ENCODE measurements around the gene NT5C2. TPM values are rescaled to one million over a fixed set of nuclear protein-coding genes. Genes with fewer than 3 reads are reported as not detected.

The NT5C2 gene
- total and polyA plus RNA-seq, 3 donors from 2014 or later, result 105 to 125 (median 114) TPM

- H3K36me3 ChIP-seq (ENCODE audit: low read depth, missing control alignments), result no peaks in the 10 kb centered on the region
- no peak for TF ChIP-seq CTCF (IDR thresholded peaks at IDR 0.05)
- TF ChIP-seq POLR2A (IDR thresholded peaks at IDR 0.05), result no peak
These were observed 150.9 kb downstream of the NT5C2 start for GRCh38 chr10:103042129-103042528.

GRCh38 chr10:103041391-103041790 is 151.7 kb downstream of the NT5C2 start:
- TF ChIP-seq POLR2A (IDR thresholded peaks at IDR 0.05), result no peak
- TF ChIP-seq CTCF (IDR thresholded peaks at IDR 0.05), result no peak
- intact Hi-C loops (cut with DNase I; ENCODE audit: low total_unique reads), result no loop called here
- peaks cover 6% of the 10 kb centered on the region for H3K4me1 ChIP-seq
- WGBS, 2 donors, result 77 to 90% methylated on average over 6 of the region's 6 CpGs
- H3K27ac ChIP-seq, result no peak overlapping the region
- no peaks in the 10 kb centered on the region for H3K27me3 ChIP-seq
- DNase-seq, result no peak
- H3K36me3 ChIP-seq (ENCODE audit: low read depth, missing control alignments), result no peaks in the 10 kb centered on the region
- no peak overlapping the region for H3K4me3 ChIP-seq
- no peaks in the 10 kb centered on the region for H3K9me3 ChIP-seq

More at GRCh38 chr10:103042129-103042528, 150.9 kb downstream of the NT5C2 start:
- H3K27me3 ChIP-seq, result no peaks in the 10 kb centered on the region
- H3K27ac ChIP-seq, result no peak overlapping the region
- H3K4me3 ChIP-seq, result no peak overlapping the region
- no peaks in the 10 kb centered on the region for H3K9me3 ChIP-seq
- DNase-seq, result no peak
- intact Hi-C loops (cut with DNase I; ENCODE audit: low total_unique reads), result no loop called here
- WGBS, 2 donors, result 83 to 85% methylated on average over 5 of the region's 5 CpGs
- peaks cover 6% of the 10 kb centered on the region for H3K4me1 ChIP-seq

- intact Hi-C loops (cut with DNase I; ENCODE audit: low total_unique reads), result no loop called here
- DNase-seq, result no peak
- TF ChIP-seq POLR2A (IDR thresholded peaks at IDR 0.05) (no peak), CTCF (IDR thresholded peaks at IDR 0.05) (no peak)
- Histone ChIP-seq H3K4me3 (no peak overlapping the region), H3K36me3 (ENCODE audit: low read depth, missing control alignments) (no peaks in the 10 kb centered on the region), H3K27me3 (no peaks in the 10 kb centered on the region), H3K27ac (no peak overlapping the region), H3K4me1 (peaks cover 5% of the 10 kb centered on the region), H3K9me3 (no peaks in the 10 kb centered on the region)
- 77 to 83% methylated on average over 4 of the region's 4 CpGs for WGBS, 2 donors
These were observed 152.7 kb downstream of the NT5C2 start for GRCh38 chr10:103040418-103040817.

- 67 to 87% methylated on average over 2 of the region's 2 CpGs for WGBS, 2 donors
- TF ChIP-seq POLR2A (IDR thresholded peaks at IDR 0.05), result no peak
- DNase-seq, result no peak
- H3K4me1 ChIP-seq, result no peaks in the 10 kb centered on the region
- no peaks in the 10 kb centered on the region for H3K9me3 ChIP-seq
- no peaks in the 10 kb centered on the region for H3K27me3 ChIP-seq
- no peak overlapping the region for H3K27ac ChIP-seq
- intact Hi-C loops (cut with DNase I; ENCODE audit: low total_unique reads), result no loop called here
- no peak overlapping the region for H3K4me3 ChIP-seq
- no peaks in the 10 kb centered on the region for H3K36me3 ChIP-seq (ENCODE audit: low read depth, missing control alignments)
These were observed 154.5 kb downstream of the NT5C2 start for GRCh38 chr10:103038570-103038969.

Other genes starting within 250 kb of the NT5C2 start
- gene RPEL1, start 52.6 kb upstream of the NT5C2 start, total RNA-seq, result not detected
- gene RPEL1, start 52.6 kb upstream of the NT5C2 start, polyA plus RNA-seq (ENCODE audit: insufficient read depth, low read depth, low replicate concordance), result not detected
- gene INA, start 83.9 kb upstream of the NT5C2 start, total RNA-seq, result 1 to 10 TPM; 4.3 to 5.2 TPM
- gene INA, start 83.9 kb upstream of the NT5C2 start, polyA plus RNA-seq (ENCODE audit: insufficient read depth, low read depth, low replicate concordance), result 7.7 TPM
- gene PCGF6, start 157.9 kb upstream of the NT5C2 start, total RNA-seq, result 10 to 100 TPM; 15.7 to 23.2 TPM
- gene PCGF6, start 157.9 kb upstream of the NT5C2 start, polyA plus RNA-seq (ENCODE audit: insufficient read depth, low read depth, low replicate concordance), result 15.9 TPM
- 10 to 100 TPM; 26.3 to 29.1 TPM for gene TAF5, start 174.7 kb upstream of the NT5C2 start, total RNA-seq
- gene TAF5, start 174.7 kb upstream of the NT5C2 start, polyA plus RNA-seq (ENCODE audit: insufficient read depth, low read depth, low replicate concordance), result 19.7 TPM
- gene ATP5MK, start 203.2 kb upstream of the NT5C2 start, total RNA-seq, result 100 to 1,000 TPM; 175 to 193 TPM
- gene ATP5MK, start 203.2 kb upstream of the NT5C2 start, polyA plus RNA-seq (ENCODE audit: insufficient read depth, low read depth, low replicate concordance), result 280 TPM
- 10 to 100 TPM; 50.7 to 54.9 TPM for gene PDCD11, start 203.4 kb upstream of the NT5C2 start, total RNA-seq
- 47.3 TPM for gene PDCD11, start 203.4 kb upstream of the NT5C2 start, polyA plus RNA-seq (ENCODE audit: insufficient read depth, low read depth, low replicate concordance)

Data from testis (tissue), 3 donors.